Measurements from ENCODE around the gene RIMBP2.

GRCh38 chr12:130622803-130623202, 93.3 kb downstream of the RIMBP2 start:
- TF ChIP-seq CTCF (IDR thresholded peaks at IDR 0.05; ENCODE audit: low read length) (no peak), EZH2 (optimal IDR thresholded peaks at IDR 0.05; ENCODE audit: low read depth, low read length) (no peak), EZH2phosphoT487 (IDR thresholded peaks at IDR 0.05; ENCODE audit: low read length) (no peak)
